PC-3 (cell line): Measurements from ENCODE around the gene RNLS.

ENCODE experiments used
- CTCF ChIP-seq: fragments of 300-600 bp; sonication (generic); conservative IDR thresholded peaks from 2 replicates; pipeline ENCODE4 v1.5.1; 2017; ENCODE audit warnings: antibody characterized with exemption, low read depth, mild to moderate bottlenecking, low read length
- EZH2 ChIP-seq: fragments of 300-600 bp; sonication (generic); IDR thresholded peaks from one replicate; pipeline ENCODE4 v1.6.1; 2017; ENCODE audit warnings: antibody characterized with exemption, mild to moderate bottlenecking, low read length; ENCODE audit not compliant: unreplicated experiment
- EZH2phosphoT487 ChIP-seq: fragments of 300-600 bp; sonication (generic); IDR thresholded peaks from 2 replicates; pipeline ENCODE4 v1.6.1; 2018; ENCODE audit warnings: mild to moderate bottlenecking, antibody characterized with exemption, low read length, borderline replicate concordance

GRCh38 chr10:88256013-88256680 is 327.0 kb downstream of the RNLS start:
- TF ChIP-seq CTCF (no peak), EZH2phosphoT487 (no peak), EZH2 (no peak)
